BJ (cell line): ENCODE results near the gene LIMCH1. TPM values are rescaled to one million over a fixed set of nuclear protein-coding genes. Genes with fewer than 3 reads are reported as not detected.
"Not testable (repeated sequence)": the region's sequence is repeated elsewhere in the genome, so short reads cannot be mapped to it uniquely, and the experiment has no call there.

Experiments used
- CTCF ChIA-PET: fragments of 350-600 bp; formaldehyde crosslinking; extraction: SDS; loops from one replicate; lab custom pipeline; 2021; ENCODE audit warnings: antibody characterized with exemption, inconsistent platforms; lab: Yijun Ruan, JAX
- POLR2A ChIA-PET: fragments of 300-600 bp; sonication (Branson Sonifier 250); formaldehyde crosslinking; extraction: SDS; loops from one replicate; lab custom pipeline; 2021; ENCODE audit warnings: antibody characterized with exemption; lab: Charles Lee
- DNase-seq: peaks from one replicate; pipeline ENCODE4 v3.0.0-alpha.2; 2011; ENCODE audit warnings: low read depth
- H3K27me3 ChIP-seq: 2 replicates; pipeline ENCODE4 v1.6.0; 2011; ENCODE audit warnings: low read length; ENCODE audit not compliant: control insufficient read depth, insufficient read depth
- H3K36me3 ChIP-seq: 2 replicates; pipeline ENCODE4 v1.5.1; 2011; ENCODE audit warnings: low read length; ENCODE audit not compliant: control insufficient read depth, insufficient read depth
- H3K4me3 ChIP-seq: 2 replicates; pipeline ENCODE4 v1.5.1; 2011; ENCODE audit warnings: low read depth, mild to moderate bottlenecking, control low read depth, low read length
- polyA plus RNA-seq: library from polyadenylated mRNA; depleted of rRNA; stranded (reverse); fragments of >200 nt; gene quantifications from 2 replicates; pipeline ENCODE4 v1.2.3, GENCODE V29; 2011
- TF ChIP-seq, protein P1 (sequence below): IDR thresholded peaks from 2 replicates; pipeline ENCODE4 v1.5.1; 2011; ENCODE audit warnings: low read depth, mild to moderate bottlenecking, control low read depth, inconsistent platforms, low read length, moderate library complexity; ENCODE audit not compliant: insufficient read depth

LIMCH1 gene
- polyA plus RNA-seq, 1 experiment, result 133 TPM

DNA sequence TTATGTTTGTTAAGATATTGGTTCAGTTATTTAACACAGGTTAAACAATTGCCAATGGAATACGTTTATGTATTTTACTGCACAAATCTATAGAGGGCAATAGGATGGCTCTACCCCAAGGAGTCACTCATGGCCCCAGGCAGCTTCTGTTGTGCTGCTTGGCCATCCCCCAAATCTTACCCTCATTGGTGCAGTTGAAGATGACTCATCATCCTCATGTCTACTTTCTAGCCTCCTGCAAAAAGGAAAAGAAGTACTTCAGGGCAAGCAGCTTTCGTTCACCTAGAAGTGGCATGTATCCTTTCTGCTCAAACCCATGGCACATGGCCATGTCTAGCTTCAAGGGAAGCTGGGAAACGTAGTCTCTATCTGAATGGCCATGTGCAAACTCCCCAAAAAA, 196.4 kb downstream of the LIMCH1 start:
- H3K27me3 ChIP-seq, result peaks cover 9% of the 10 kb centered on the region
- TF ChIP-seq, protein P1, sequence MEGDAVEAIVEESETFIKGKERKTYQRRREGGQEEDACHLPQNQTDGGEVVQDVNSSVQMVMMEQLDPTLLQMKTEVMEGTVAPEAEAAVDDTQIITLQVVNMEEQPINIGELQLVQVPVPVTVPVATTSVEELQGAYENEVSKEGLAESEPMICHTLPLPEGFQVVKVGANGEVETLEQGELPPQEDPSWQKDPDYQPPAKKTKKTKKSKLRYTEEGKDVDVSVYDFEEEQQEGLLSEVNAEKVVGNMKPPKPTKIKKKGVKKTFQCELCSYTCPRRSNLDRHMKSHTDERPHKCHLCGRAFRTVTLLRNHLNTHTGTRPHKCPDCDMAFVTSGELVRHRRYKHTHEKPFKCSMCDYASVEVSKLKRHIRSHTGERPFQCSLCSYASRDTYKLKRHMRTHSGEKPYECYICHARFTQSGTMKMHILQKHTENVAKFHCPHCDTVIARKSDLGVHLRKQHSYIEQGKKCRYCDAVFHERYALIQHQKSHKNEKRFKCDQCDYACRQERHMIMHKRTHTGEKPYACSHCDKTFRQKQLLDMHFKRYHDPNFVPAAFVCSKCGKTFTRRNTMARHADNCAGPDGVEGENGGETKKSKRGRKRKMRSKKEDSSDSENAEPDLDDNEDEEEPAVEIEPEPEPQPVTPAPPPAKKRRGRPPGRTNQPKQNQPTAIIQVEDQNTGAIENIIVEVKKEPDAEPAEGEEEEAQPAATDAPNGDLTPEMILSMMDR, result no peak
- no peaks in the 10 kb centered on the region for H3K36me3 ChIP-seq
- ChIA-PET POLR2A (no interaction called here), CTCF (no interaction called here)
- DNase-seq, result no peak
- H3K4me3 ChIP-seq, result no peak overlapping the region

- POLR2A ChIA-PET, CTCF ChIA-PET: not testable (repeated sequence)
These were observed 199.5 kb downstream of the LIMCH1 start for GRCh38 chr4:41737491-41737890.

DNA sequence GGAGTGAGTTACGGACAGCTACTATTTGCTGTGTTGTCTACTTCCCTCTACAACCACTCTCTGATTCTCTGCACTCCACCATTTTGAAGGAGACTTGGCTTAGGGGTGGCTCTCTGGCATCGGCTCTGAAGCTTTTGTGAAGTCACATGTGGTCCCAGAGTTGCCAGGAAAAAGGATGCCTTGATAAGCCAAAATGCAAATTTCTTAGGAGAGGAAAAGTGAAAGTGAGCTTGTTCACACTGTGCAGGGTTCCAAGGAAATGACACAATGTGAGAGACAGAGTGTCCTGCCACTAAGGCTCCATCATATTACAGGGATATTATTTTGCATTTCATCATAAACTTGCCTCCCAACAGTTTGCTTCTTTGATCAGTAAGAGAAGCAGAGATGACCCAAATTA, 203.4 kb downstream of the LIMCH1 start:
- POLR2A ChIA-PET, result no interaction called here
- TF ChIP-seq, protein P1, result no peak
- Histone ChIP-seq H3K36me3 (no peaks in the 10 kb centered on the region), H3K4me3 (no peak overlapping the region), H3K27me3 (peaks cover 32% of the 10 kb centered on the region)
- no peak for DNase-seq
- CTCF ChIA-PET, result interaction anchor here (0.9 kb wide), 1 partner anchor 10 kb away, joined by 4 read pairs; no protein-coding TSS in a partner anchor

More at GRCh38 chr4:41737491-41737890, 199.5 kb downstream of the LIMCH1 start:
- peaks cover 18% of the 10 kb centered on the region for H3K27me3 ChIP-seq
- not testable (repeated sequence) for H3K4me3 ChIP-seq, DNase-seq, H3K36me3 ChIP-seq

DNA sequence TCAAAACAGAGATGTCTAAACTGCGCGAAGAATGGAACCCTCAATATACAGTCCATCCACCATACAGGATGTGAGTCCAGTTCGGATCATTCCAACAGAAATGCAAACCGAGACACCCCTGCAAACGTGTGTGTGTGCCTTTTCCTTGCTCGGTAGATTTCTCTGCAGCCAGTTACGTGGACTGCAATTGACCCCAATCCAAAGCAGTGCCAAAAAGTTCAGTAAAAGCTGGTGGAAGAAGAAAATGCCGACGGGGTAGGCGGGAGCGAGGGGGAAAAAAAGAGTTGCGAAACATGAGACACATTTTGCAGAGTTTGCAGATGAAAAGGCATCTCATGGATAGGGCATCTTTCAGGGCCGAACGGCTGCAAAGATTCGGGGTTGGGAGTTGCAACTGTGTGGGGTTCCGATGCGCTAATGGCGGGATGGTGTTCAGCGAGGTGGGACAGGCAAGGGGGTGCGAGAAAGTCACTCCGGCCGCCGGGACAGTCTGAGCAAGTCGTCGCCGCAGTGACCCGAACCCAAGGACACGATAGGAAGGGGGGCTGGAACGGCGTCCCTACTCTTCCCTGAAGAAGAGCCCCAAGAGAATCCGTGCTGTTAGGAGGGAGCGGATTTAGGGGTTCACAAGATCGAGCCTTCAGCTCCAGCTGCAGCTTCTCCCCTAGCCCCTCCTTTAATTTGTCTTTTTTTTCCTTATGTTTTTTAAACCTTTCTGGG, 206.8 kb downstream of the LIMCH1 start:
- TF ChIP-seq, protein P1, result no peak
- POLR2A ChIA-PET, result no interaction called here
- no peak for DNase-seq
- peaks cover 57% of the 10 kb centered on the region for H3K27me3 ChIP-seq
- H3K36me3 ChIP-seq, result no peaks in the 10 kb centered on the region
- H3K4me3 ChIP-seq, result no peak overlapping the region
- CTCF ChIA-PET, result no interaction called here

- no peak overlapping the region for H3K4me3 ChIP-seq
- TF ChIP-seq, protein P1, result no peak
- peaks cover 60% of the 10 kb centered on the region for H3K27me3 ChIP-seq
- no peak for DNase-seq
- CTCF ChIA-PET, result interaction anchor here (0.6 kb wide), 1 partner anchor 92 kb away, joined by 3 read pairs; no protein-coding TSS in a partner anchor
- POLR2A ChIA-PET, result no interaction called here
- no peaks in the 10 kb centered on the region for H3K36me3 ChIP-seq
These were observed 207.5 kb downstream of the LIMCH1 start for GRCh38 chr4:41745292-41746024.
